Prostate gland (tissue), 2 donors: Measurements from ENCODE around the gene B3GLCT. TPM values are rescaled to one million over a fixed set of nuclear protein-coding genes. Genes with fewer than 3 reads are reported as not detected.

ENCODE experiments used
- DNase-seq: peaks from one replicate; pipeline ENCODE4 v3.0.0-alpha.2; 2019; ENCODE audit warnings: low spot score
- H3K27ac ChIP-seq, 2 donors: fragments of 200-600 bp; sonication (generic); 2 replicates each; pipeline ENCODE4 v1.5.1; 2017 to 2019
- H3K27me3 ChIP-seq: fragments of 200-600 bp; sonication (generic); replicated peaks from 2 replicates; pipeline ENCODE4 v1.5.1; 2019; ENCODE audit not compliant: insufficient read depth
- H3K36me3 ChIP-seq, 2 donors: fragments of 200-600 bp; sonication (generic); 1 replicate in 1 of 2; 2 replicates in 1 of 2; pipeline versions ENCODE4 v1.5.1 to v1.8.1; 2017 to 2019
- H3K4me1 ChIP-seq: fragments of 200-600 bp; sonication (generic); replicated peaks from 2 replicates; pipeline ENCODE4 v1.5.1; 2019
- H3K4me3 ChIP-seq, 2 donors: fragments of 200-600 bp; sonication (generic); 2 replicates each; pipeline ENCODE4 v1.5.1; 2017 to 2019
- H3K9me3 ChIP-seq: fragments of 200-600 bp; sonication (generic); 2 replicates; pipeline ENCODE4 v1.5.1; 2017
- POLR2A ChIP-seq: fragments of 450-650 bp; IDR thresholded peaks from one replicate; pipeline ENCODE4 v1.6.1; 2016; ENCODE audit warnings: antibody characterized with exemption, mild to moderate bottlenecking
- POLR2AphosphoS5 ChIP-seq: sonication (generic); formaldehyde crosslinking; IDR thresholded peaks from one replicate; pipeline ENCODE4 v1.6.1; 2017; ENCODE audit warnings: antibody characterized with exemption
- WGBS: methylation state at CpG from one replicate; pipeline ENCODE4 v1.1.5; 2018; 5-methylcytosine and 5-hydroxymethylcytosine counted together
- intact Hi-C: fragments of 100-400 bp; cut with DNase I; formaldehyde crosslinking; loops from one replicate; pipeline ENCODE4 v1.14.2; 2022
- total RNA-seq, 2 donors: library from RNA; depleted of rRNA; stranded (reverse); fragments of >200 nt; gene quantifications; one replicate each; pipeline ENCODE4 v1.1.0, GENCODE V29; 2016
- TF ChIP-seq, protein P1 (sequence below), 4 experiments: fragments of 200-600 bp in 2 of 4; fragments of 450-650 bp in 2 of 4; sonication (generic) in 2 of 4; IDR thresholded peaks; 1 replicate in 3 of 4; 2 replicates in 1 of 4; pipeline ENCODE4 v1.5.1; 2016 to 2019; ENCODE audit warnings: antibody characterized with exemption in 4 of 4, mild to moderate bottlenecking in 2 of 4, moderate library complexity in 2 of 4

B3GLCT gene
- total RNA-seq, 2 donors from 2014 or later = 4.4 to 14.7 TPM

DNA sequence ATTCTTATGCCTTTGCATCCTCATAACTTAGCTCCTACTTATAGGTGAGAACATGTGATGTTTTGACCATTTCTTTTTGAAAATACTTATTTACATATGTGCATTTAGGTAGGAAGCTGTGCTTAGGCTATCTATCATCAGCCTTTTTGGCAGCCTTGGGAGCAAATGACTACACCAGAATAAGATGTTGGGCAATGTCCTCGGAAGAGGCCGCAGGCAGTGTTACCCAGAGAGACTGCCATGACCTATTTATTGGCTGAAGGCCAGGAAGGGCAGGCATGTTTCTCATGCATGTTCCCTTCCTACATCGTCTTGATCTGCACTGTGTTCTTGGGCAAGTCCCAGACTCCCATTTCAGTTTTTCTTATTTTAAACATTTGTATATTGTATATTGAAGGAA, 122.3 kb downstream of the B3GLCT start:
- Histone ChIP-seq H3K9me3 (no peaks in the 10 kb centered on the region), H3K27me3 (no peaks in the 10 kb centered on the region), H3K4me1 (no peaks in the 10 kb centered on the region), H3K27ac (no peak overlapping the region), H3K4me3 (no peak overlapping the region), H3K36me3 (no peaks in the 10 kb centered on the region)
- DNase-seq = no peak
- intact Hi-C loops = no loop called here
- WGBS = 71% methylated on average over 3 of the region's 3 CpGs
- no peak for TF ChIP-seq POLR2AphosphoS5
- TF ChIP-seq, protein P1, sequence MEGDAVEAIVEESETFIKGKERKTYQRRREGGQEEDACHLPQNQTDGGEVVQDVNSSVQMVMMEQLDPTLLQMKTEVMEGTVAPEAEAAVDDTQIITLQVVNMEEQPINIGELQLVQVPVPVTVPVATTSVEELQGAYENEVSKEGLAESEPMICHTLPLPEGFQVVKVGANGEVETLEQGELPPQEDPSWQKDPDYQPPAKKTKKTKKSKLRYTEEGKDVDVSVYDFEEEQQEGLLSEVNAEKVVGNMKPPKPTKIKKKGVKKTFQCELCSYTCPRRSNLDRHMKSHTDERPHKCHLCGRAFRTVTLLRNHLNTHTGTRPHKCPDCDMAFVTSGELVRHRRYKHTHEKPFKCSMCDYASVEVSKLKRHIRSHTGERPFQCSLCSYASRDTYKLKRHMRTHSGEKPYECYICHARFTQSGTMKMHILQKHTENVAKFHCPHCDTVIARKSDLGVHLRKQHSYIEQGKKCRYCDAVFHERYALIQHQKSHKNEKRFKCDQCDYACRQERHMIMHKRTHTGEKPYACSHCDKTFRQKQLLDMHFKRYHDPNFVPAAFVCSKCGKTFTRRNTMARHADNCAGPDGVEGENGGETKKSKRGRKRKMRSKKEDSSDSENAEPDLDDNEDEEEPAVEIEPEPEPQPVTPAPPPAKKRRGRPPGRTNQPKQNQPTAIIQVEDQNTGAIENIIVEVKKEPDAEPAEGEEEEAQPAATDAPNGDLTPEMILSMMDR (IDR thresholded peaks at IDR 0.05) = no peak
- no peak for TF ChIP-seq POLR2A

DNA sequence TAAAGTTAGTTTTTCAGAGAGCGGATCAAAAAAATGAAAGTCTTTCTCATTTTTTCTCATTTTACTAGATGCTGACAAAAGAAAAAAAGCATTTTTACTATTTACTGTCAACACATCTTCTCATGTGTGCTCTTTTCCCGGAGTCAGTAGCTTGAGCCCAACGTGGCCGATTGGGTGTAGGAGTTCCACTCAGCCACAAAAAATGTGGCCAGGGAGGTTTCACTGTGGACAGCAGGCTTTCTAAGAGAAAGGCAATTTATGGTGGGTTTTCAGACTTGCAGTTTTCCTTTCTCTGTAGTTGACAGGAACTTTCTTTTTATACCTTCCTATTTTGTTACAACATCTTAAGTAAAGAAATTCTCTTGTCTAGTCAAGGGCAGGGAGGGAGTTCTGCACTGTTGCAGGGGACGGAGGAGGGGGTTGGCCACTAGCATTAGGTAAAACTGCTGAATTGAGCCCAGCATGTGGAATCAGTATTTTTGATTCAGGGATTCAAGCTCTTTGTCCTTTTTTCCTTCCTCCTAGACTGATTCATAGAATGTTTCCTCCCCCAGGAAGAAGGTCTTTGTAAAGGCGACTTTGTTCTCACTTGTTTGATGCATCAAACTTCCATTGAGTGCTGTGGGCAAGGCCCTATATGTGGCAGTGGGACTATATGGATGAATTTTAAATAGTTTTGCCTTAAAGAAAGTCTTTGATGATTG, 123.1 kb downstream of the B3GLCT start:
- no peaks in the 10 kb centered on the region for H3K27me3 ChIP-seq
- intact Hi-C loops = no loop called here
- no peak overlapping the region for H3K4me3 ChIP-seq
- H3K27ac ChIP-seq = no peak overlapping the region
- no peaks in the 10 kb centered on the region for H3K4me1 ChIP-seq
- TF ChIP-seq POLR2A (no peak), POLR2AphosphoS5 (no peak)
- TF ChIP-seq, protein P1 (IDR thresholded peaks at IDR 0.05) = no peak
- no peaks in the 10 kb centered on the region for H3K36me3 ChIP-seq
- no peak for DNase-seq
- H3K9me3 ChIP-seq = no peaks in the 10 kb centered on the region
- WGBS = 81% methylated on average over 6 of the region's 6 CpGs

DNA sequence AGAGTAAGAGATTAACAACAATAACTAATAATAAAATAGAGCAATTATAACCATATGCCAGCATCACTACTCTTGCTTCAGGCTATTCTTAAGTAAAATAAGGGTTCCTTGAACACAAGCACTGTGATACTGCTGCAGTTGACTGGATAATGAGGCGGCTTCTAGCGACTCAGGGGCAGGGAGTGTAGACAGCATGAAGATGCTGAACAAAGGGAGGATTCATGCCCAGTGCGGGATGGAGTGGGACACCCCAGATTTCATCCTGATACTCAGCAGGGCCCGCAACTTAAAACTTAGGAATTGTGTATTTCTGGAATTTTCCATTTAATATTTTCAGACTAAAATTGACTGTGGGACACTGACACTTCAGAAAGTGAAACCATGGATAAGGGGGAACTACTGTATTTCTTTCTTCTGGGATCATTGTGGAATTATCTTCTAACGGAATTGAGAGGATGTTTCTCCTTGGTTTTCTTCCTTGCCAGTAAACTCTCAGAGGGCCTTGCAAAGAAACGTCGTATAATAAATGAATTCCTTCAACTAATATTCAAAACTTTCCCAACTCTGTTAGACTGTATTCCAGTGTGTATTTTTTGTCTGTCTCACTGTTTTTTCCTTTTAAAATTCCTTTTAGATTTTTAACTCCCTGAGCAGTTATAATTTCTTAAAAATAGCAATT, 127.5 kb downstream of the B3GLCT start:
- H3K4me3 ChIP-seq = no peak overlapping the region
- H3K4me1 ChIP-seq = no peaks in the 10 kb centered on the region
- no peaks in the 10 kb centered on the region for H3K36me3 ChIP-seq
- no peak overlapping the region for H3K27ac ChIP-seq
- TF ChIP-seq POLR2AphosphoS5 (no peak), POLR2A (no peak)
- TF ChIP-seq, protein P1 (IDR thresholded peaks at IDR 0.05) = no peak
- no peaks in the 10 kb centered on the region for H3K27me3 ChIP-seq
- DNase-seq = no peak
- H3K9me3 ChIP-seq = no peaks in the 10 kb centered on the region
- WGBS = 89% methylated on average over 7 of the region's 7 CpGs
- intact Hi-C loops = no loop called here

DNA sequence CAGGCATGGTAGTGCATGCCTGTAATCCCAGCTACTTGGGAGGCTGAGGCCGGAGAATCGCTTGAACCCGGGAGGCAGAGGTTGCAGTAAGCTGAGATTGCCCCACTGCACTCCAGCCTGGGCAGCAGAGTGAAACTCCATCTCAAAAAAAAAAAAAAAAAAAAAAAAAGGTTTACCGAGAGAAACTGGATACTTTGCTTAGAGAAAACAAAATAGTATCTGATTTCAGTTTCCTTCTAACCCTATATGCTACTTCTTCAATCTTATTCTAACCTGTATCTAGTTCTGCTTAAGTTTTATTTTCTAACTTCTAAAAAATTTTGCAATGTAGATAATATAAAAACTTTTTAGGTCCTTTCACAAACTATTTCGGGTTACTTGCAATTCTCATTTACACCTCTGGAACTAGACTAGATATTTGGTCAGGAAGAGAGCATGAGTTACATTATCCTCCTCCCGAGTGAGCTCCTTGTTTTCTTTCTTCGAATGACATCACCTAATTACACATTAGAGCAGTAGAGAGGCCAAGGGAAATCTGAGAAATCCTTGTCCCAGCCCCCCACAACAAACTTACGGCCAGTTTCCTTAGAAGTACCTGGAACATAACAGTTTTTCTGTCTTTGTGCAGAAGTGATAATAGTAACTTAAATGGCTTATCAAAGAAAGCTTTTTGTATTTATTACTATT, 128.9 kb downstream of the B3GLCT start:
- TF ChIP-seq, protein P1 (IDR thresholded peaks at IDR 0.05) = no peak
- no peak for TF ChIP-seq POLR2A
- no peak for TF ChIP-seq POLR2AphosphoS5
- intact Hi-C loops = no loop called here
- DNase-seq = no peak
- Histone ChIP-seq H3K9me3 (no peaks in the 10 kb centered on the region), H3K36me3 (no peaks in the 10 kb centered on the region), H3K4me1 (no peaks in the 10 kb centered on the region), H3K27ac (no peak overlapping the region), H3K27me3 (no peaks in the 10 kb centered on the region), H3K4me3 (no peak overlapping the region)
- WGBS = 54% methylated on average over 8 of the region's 8 CpGs
